DND-41 (cell line): ENCODE data around the gene SNX32.

Source experiments
- ATAC-seq: fragments of 200-7000 bp; cut with Tn5 transposase; 3 replicates; pipeline ENCODE4 v1.9.1; 2021; ENCODE audit warnings: low read depth; ENCODE audit not compliant: insufficient read depth
- DNase-seq: peaks from one replicate; pipeline ENCODE4 v3.0.0-alpha.2; 2020
- H2AFZ ChIP-seq: 2 replicates; pipeline ENCODE4 v1.6.0; 2012; ENCODE audit warnings: low read depth, low read length
- H3K27ac ChIP-seq: 2 replicates; pipeline ENCODE4 v1.5.1; 2012; ENCODE audit warnings: low read length, inconsistent platforms
- H3K27me3 ChIP-seq: fragments of 200-600 bp; sonication (generic); 2 replicates; pipeline ENCODE4 v1.6.0; 2012; ENCODE audit warnings: low read length, mild to moderate bottlenecking, inconsistent platforms; ENCODE audit not compliant: insufficient read depth, poor library complexity
- H3K36me3 ChIP-seq: 2 replicates; pipeline ENCODE4 v1.5.1; 2012; ENCODE audit warnings: low read length, inconsistent platforms; ENCODE audit not compliant: insufficient read depth
- H3K4me1 ChIP-seq: 2 replicates; pipeline ENCODE4 v1.5.1; 2012; ENCODE audit warnings: mild to moderate bottlenecking, low read length; ENCODE audit not compliant: insufficient read depth
- H3K4me2 ChIP-seq: 2 replicates; pipeline ENCODE4 v1.6.0; 2012; ENCODE audit warnings: mild to moderate bottlenecking, moderate library complexity, low read length, inconsistent platforms; ENCODE audit not compliant: insufficient read depth
- H3K4me3 ChIP-seq, 2 experiments: fragments of 200-600 bp in 1 of 2; shearing (Covaris generic) in 1 of 2; 2 replicates each; pipeline ENCODE4 v1.5.1; 2012 to 2016; ENCODE audit warnings: inconsistent platforms in 2 of 2, low read length in 2 of 2, mild to moderate bottlenecking in 2 of 2, low read depth in 1 of 2, moderate library complexity in 1 of 2
- H3K79me2 ChIP-seq: 2 replicates; pipeline ENCODE4 v1.6.0; 2012; ENCODE audit warnings: low read length, inconsistent platforms; ENCODE audit not compliant: insufficient read depth
- H3K9ac ChIP-seq: 2 replicates; pipeline ENCODE4 v1.6.0; 2012; ENCODE audit warnings: low read depth, mild to moderate bottlenecking, inconsistent platforms, low read length, moderate library complexity
- H3K9me3 ChIP-seq: 2 replicates; pipeline ENCODE4 v1.5.1; 2012; ENCODE audit warnings: low read length, moderate library complexity, mild to moderate bottlenecking, inconsistent platforms; ENCODE audit not compliant: insufficient read depth, severe bottlenecking
- H4K20me1 ChIP-seq: 2 replicates; pipeline ENCODE4 v1.6.0; 2012; ENCODE audit warnings: low read length; ENCODE audit not compliant: insufficient read depth
- CTCF ChIP-seq: IDR thresholded peaks from 2 replicates; pipeline ENCODE4 v1.5.1; 2012; ENCODE audit warnings: borderline replicate concordance, low read length, moderate library complexity, mild to moderate bottlenecking; ENCODE audit not compliant: poor library complexity, severe bottlenecking; ENCODE audit errors: extremely low read depth
- EZH2 ChIP-seq: IDR thresholded peaks from 3 replicates; pipeline ENCODE4 v1.6.1; 2012; ENCODE audit warnings: borderline replicate concordance, low read depth, mild to moderate bottlenecking, moderate library complexity, low read length, inconsistent platforms; ENCODE audit not compliant: severe bottlenecking

Gene SNX32

GRCh38 chr11:65903068-65903481, 69.3 kb downstream of the SNX32 start:
- Histone ChIP-seq H3K4me2 (no peak overlapping the region), H3K27ac (no peak overlapping the region)

More at GRCh38 chr11:65903068-65903481, 69.3 kb downstream of the SNX32 start:
- no peak overlapping the region for H3K4me3 ChIP-seq
- H3K36me3 ChIP-seq, result no peaks in the 10 kb centered on the region
- ATAC-seq, result no peak
- no peaks in the 10 kb centered on the region for H3K9me3 ChIP-seq
- no peaks in the 10 kb centered on the region for H3K79me2 ChIP-seq
- no peak for TF ChIP-seq EZH2
- no peak for TF ChIP-seq CTCF
- H2AFZ ChIP-seq, result no peak overlapping the region
- DNase-seq, result no peak
- peaks cover 47% of the 10 kb centered on the region for H3K27me3 ChIP-seq
- 0 out of 2 replicates have a peak, but pooled peaks cover 5% of the 10 kb centered on the region for H4K20me1 ChIP-seq
- H3K4me1 ChIP-seq, result peaks cover 23% of the 10 kb centered on the region
- no peak overlapping the region for H3K9ac ChIP-seq
